Right forelimb (tissue), 1 donor: Measurements from ENCODE around the gene DGKD.
A peak's percentile ranks its signal among the peaks of the same experiment; 100 is the strongest.
"Not testable (repeated sequence)": the region's sequence is repeated elsewhere in the genome, so short reads cannot be mapped to it uniquely, and the experiment has no call there.

ENCODE experiments used
- DNase-seq: peaks from one replicate; pipeline ENCODE4 v3.0.0-alpha.2; 2018

Gene DGKD

GRCh38 chr2:233365861-233366520 is 11.7 kb downstream of the DGKD start:
- no peak for DNase-seq

GRCh38 chr2:233367586-233367985 is 13.3 kb downstream of the DGKD start:
- DNase-seq: no peak

- no peak for DNase-seq
Measured at GRCh38 chr2:233368756-233369155, 14.5 kb downstream of the DGKD start.

DNA sequence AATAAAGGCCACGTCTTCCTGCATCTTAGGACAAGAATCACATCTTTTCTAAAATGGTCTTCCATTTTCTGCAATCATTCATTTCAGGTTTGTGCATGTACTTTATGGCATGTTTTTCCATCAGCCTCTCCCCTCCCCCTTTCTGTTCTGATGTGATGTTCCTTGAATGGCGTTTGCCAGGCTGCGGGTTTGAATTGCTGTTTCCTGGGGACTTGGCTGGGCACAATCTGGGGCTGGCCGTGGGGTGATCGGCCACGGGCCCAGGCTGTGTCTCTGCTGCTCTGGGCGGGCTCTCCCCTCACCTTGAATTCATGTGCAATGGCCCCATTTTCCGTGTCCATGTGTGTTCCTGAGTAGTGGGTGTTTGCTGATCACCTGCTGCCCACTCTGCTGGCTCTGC is 15.2 kb downstream of the DGKD start:
- no peak for DNase-seq

DNA sequence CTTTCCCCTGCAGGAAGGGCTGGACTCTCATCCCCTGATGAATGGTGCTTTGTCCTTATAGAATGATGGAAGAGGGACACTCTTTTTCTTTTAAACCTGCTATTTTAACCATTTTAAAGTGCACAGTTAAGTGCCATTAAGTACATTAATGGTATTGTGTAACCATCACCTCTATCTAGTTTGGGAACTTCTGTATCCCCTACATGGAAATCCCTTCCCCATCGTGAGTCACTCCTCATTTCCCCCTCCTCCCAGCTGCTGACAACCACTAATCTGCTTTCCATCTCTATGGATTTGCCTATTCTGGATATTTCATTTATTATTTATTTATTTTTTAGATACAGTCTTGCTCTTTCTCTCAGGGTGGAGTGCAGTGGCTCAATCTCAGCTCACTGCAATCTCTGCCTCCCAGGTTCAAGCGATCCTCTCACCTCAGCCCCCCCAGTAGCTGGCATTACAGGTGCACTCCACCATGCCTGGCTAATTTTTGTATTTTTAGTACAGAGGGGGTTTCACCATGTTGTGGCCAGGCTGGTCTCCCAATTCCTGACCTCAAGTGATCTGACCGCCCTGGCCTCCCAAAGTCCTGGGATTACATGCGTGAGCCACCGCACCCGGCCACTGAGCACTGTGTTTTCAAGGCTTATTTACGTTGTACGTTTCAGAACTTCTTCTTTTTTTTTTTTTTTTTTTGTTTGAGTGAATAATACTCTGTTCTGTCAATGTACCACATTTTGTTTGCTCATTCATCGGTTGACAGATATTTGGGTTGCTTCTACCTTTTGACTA is 15.8 kb downstream of the DGKD start:
- DNase-seq: no peak

DNA sequence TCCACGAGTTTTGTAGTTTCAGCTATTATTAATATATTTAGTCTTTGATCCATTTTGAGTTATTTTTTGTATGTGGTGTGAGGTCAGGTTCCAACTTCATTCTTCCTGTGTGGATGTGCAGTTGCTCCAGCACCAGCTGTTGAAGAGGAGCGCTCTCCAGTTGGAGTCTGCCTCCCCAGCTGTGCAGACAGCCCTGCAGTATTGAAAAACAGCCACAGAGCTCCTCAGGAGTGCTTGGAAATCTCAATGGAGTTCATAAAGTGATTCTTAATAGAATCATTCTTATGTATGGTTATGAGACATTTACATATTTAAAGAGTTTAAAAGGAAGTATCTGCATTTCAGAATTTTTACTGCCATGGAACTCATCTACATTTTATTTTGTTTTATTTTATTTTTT is 17.3 kb downstream of the DGKD start:
- no peak for DNase-seq

DNA sequence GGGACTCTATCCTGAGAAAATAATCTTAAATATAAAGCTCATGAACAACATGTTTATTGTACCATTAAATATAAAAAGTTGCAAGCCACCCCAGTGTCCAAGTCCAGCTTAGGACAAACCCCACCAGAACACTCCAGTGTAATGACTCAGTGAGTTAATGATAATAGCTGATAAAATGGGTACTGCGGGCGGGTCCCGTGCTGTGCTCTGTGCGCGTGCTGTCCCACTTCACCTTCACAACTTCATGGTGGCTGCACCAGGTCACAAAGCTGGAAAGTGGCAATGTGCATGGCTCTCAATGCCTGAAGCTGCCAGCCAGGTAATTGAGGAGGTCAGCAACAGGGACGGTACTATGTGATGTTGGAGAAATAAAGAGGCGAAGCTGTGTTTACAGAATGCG is 18.6 kb downstream of the DGKD start:
- DNase-seq: no peak

GRCh38 chr2:233373316-233373715 is 19.0 kb downstream of the DGKD start:
- DNase-seq: no peak

DNA sequence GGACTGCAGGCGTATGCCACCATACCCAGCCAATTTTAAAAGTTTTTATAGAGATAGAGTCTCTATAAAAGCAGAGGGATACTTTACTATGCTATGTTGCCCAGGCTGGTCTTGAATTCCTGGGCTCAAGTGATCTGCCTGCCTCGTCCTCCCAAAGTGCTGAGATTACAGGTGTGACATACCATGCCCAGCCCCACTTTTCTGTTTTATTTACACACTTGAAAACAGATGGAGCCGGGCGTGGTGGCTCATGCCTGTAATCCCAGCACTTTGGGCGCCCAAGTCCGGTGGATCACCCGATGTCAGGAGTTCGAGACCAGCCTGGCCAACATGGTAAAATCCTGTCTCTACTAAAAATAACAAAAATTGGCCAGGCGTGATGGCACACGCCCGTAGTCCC is 20.5 kb downstream of the DGKD start:
- not testable (repeated sequence) for DNase-seq

GRCh38 chr2:233375490-233376314 is 21.4 kb downstream of the DGKD start:
- no peak for DNase-seq

GRCh38 chr2:233379034-233379433 is 24.7 kb downstream of the DGKD start:
- DNase-seq: no peak

DNA sequence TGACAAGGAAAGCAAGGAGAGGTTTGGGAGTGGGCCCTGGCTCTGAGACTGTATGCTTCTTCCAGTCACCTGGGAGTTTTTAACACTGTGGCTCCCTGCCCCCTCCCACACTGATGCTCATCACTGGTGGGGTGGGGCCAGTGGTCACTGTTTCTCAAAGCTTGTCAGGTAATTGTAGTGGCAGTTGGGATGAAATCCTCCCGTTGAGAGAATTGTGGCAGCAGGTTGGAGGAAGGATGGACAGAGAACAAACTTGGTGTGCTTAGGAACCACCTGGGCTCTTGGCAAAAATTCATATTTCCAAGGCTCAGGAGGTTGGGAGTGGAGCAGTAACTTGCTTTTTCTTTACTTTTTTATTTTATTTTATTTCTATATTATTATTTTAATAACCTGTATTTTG is 25.1 kb downstream of the DGKD start:
- no peak for DNase-seq

GRCh38 chr2:233380132-233380895 is 26.0 kb downstream of the DGKD start:
- no peak for DNase-seq

GRCh38 chr2:233380995-233381637 is 26.8 kb downstream of the DGKD start:
- DNase-seq: no peak

GRCh38 chr2:233381638-233381995 is 27.3 kb downstream of the DGKD start:
- DNase-seq: no peak

GRCh38 chr2:233384015-233384414 is 29.7 kb downstream of the DGKD start:
- no peak for DNase-seq

- DNase-seq: no peak
Measured at GRCh38 chr2:233384811-233385488, 30.7 kb downstream of the DGKD start.

DNA sequence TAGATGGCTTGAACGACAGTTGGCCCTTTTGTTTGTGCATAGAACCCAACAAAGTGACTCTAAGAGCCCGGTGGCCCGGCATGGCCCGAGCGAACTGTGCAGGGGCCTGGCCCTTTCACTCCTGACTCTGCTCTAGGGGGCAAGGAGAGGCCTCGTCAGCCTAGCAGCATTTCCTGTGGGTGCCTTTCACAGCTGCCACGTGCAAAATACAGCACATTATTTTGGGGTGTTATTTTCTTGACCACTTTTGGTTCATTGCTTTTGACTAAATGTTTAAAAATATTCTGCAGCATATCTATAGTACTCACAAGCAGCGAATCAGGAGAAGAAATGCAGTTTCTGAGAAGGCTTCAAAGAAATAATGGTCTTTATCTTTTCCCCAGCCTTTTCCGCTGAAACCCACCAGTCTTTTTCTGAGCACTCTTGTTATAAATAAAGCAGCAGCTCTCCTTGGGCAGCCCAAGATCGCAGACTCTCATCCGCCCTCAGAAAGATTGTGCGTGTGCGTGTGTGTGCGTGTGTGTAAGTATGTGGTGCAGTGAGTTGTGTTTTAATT is 31.3 kb downstream of the DGKD start:
- DNase-seq: no peak

GRCh38 chr2:233386382-233387041 is 32.2 kb downstream of the DGKD start:
- DNase-seq: peak; percentile 56

- no peak for DNase-seq
Measured at GRCh38 chr2:233387225-233387624, 32.9 kb downstream of the DGKD start.
